Fibroblast of lung (primary cell): Measurements from ENCODE around the gene MAP7.

Experiments
- EZH2 ChIP-seq: IDR thresholded peaks from 2 replicates; pipeline ENCODE4 v1.5.1; 2012; ENCODE audit warnings: low read length, control low read depth, mild to moderate bottlenecking; ENCODE audit errors: missing control alignments
- TF ChIP-seq, protein P1 (sequence below), 2 donors: IDR thresholded peaks in 1 of 2; conservative IDR thresholded peaks in 1 of 2; 1 replicate in 1 of 2; 2 replicates in 1 of 2; pipeline ENCODE4 v1.5.1; 2011 to 2012; ENCODE audit warnings: low read length in 2 of 2, control low read depth in 1 of 2, inconsistent platforms in 1 of 2, low read depth in 1 of 2, mild to moderate bottlenecking in 1 of 2

GRCh38 chr6:136421537-136422158 lies 128.6 kb downstream of the MAP7 start:
- TF ChIP-seq, protein P1, sequence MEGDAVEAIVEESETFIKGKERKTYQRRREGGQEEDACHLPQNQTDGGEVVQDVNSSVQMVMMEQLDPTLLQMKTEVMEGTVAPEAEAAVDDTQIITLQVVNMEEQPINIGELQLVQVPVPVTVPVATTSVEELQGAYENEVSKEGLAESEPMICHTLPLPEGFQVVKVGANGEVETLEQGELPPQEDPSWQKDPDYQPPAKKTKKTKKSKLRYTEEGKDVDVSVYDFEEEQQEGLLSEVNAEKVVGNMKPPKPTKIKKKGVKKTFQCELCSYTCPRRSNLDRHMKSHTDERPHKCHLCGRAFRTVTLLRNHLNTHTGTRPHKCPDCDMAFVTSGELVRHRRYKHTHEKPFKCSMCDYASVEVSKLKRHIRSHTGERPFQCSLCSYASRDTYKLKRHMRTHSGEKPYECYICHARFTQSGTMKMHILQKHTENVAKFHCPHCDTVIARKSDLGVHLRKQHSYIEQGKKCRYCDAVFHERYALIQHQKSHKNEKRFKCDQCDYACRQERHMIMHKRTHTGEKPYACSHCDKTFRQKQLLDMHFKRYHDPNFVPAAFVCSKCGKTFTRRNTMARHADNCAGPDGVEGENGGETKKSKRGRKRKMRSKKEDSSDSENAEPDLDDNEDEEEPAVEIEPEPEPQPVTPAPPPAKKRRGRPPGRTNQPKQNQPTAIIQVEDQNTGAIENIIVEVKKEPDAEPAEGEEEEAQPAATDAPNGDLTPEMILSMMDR (conservative IDR thresholded peaks at IDR 0.05 in 1 of 2, IDR thresholded peaks at IDR 0.05 in 1 of 2; ENCODE audit: low read depth in 1 of 2, low read length in 2 of 2), result no peak
- no peak for TF ChIP-seq EZH2
